IPS DF 4.7 (cell line): Measurements from ENCODE around the gene SNTG2.
"Not testable (repeated sequence)": the region's sequence is repeated elsewhere in the genome, so short reads cannot be mapped to it uniquely, and the experiment has no call there.

Source experiments
- DNase-seq: peaks from one replicate; pipeline ENCODE4 v3.0.0-alpha.2; 2013; ENCODE audit warnings: low spot score; ENCODE audit errors: extremely low read depth

Gene SNTG2

GRCh38 chr2:950080-950966 is at the start of gene SNTG2:
TSS of gene SNTG2 (plus strand) at chr2:950849. CDS start at chr2:950997, 148 bp downstream.
- no peak for DNase-seq

- no peak for DNase-seq
These were observed 48.1 kb upstream of the SNTG2 start for GRCh38 chr2:902584-902983.

GRCh38 chr2:903223-903900 is 47.3 kb upstream of the SNTG2 start:
- DNase-seq, result no peak

DNA sequence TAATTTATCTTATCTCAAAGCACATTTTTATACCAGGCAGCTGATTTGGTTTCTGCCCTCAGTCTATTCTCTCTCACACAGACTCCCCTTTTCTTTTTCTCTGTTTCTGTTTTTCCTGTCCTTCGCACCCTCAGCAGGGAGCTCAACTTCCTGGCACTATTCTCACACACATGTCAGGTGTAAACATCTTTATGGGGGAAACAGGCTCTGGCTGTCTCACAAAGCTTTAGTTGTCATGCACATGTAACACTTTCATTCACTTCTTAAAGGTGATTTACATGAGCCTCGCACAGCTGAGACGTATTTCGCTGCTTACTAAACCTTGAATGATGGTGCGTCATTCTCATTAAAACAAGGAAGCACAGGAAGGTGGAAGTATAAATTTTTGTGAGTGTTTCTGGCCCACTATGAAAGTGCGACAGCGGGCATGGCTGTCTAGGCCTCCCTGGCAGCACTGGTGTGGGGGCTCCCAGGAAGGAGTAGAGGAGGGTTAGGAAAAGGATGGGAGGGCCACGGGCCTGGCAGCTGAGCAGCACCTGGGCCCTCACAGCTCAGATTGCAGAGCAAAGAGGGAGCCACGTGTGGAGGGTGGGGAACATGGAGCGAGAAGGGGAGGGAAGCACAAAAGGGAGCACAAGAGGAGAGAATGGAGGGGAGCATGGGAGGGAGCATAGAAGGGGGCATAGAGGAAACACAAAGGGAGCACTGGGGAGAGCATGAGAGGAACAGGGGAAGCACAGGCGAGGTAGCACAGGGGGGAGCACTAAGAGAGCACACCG is 46.2 kb upstream of the SNTG2 start:
- no peak for DNase-seq

- DNase-seq, result no peak
These were observed 45.4 kb upstream of the SNTG2 start for GRCh38 chr2:905091-905832.

DNA sequence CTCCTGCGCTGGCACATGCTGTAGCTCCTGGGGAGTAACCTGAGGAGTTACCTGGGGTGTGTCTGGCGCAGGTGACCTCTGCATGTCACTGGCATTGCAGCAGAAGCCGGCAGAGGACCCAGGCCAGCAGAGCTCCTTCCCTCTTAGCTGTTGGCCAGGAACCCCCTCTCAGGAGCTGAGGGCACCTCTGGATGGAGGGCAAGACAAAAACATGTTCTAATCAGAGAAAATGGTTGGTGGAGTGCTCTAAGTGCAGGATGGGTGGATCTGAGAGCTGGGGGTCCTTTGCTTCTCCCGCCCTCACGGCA is 44.9 kb upstream of the SNTG2 start:
- no peak for DNase-seq

- no peak for DNase-seq
These were observed 42.9 kb upstream of the SNTG2 start for GRCh38 chr2:907706-908105.

GRCh38 chr2:908568-908967 is 42.1 kb upstream of the SNTG2 start:
- no peak for DNase-seq

GRCh38 chr2:909764-910379 is 40.8 kb upstream of the SNTG2 start:
- DNase-seq, result not testable (repeated sequence)

GRCh38 chr2:910698-911097 is 40.0 kb upstream of the SNTG2 start:
- no peak for DNase-seq

GRCh38 chr2:915979-916378 is 34.7 kb upstream of the SNTG2 start:
- DNase-seq, result no peak

DNA sequence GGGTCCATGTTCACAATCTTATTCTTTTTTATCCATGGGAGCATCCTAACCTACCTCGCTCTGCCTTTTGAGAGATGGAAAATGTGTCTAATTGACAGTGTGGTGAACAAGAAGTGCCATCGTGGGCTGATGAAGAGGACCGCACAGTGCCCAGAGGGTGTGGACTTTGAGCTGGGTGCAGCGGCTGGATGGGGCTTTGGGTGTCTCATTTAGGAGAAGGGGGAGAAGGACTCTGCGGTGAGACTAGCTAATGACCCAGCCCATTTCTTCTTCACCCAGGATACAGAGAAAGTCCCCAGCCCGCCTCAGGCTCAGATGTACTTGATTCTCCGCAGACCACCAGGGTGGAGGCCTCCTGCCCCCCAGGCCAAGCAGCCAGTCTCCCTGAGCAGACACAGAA is 33.7 kb upstream of the SNTG2 start:
- no peak for DNase-seq

GRCh38 chr2:919672-920071 is 31.0 kb upstream of the SNTG2 start:
- DNase-seq, result no peak

GRCh38 chr2:920573-920972 is 30.1 kb upstream of the SNTG2 start:
- no peak for DNase-seq

- DNase-seq, result no peak
These were observed 29.6 kb upstream of the SNTG2 start for GRCh38 chr2:920999-921398.

DNA sequence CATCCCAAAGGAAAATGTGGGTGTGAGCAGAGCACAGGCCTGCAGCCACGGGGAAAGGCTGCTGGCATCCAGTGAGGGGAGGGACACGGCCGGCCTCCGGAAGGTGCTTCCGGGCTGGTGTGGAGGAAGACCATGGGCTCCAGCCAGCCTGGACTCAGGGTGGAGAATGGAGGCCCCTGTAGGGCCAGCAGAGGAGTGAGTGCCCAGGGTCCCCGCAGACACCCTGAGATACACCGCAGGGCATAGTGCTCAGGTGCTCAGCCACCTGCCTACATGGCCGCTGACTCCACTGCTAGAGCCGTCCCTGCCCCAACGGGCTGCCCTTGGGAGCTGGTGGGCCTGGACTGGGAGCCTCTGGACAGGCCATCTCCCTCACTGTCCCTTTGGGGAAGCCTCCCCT is 28.5 kb upstream of the SNTG2 start:
- no peak for DNase-seq

DNA sequence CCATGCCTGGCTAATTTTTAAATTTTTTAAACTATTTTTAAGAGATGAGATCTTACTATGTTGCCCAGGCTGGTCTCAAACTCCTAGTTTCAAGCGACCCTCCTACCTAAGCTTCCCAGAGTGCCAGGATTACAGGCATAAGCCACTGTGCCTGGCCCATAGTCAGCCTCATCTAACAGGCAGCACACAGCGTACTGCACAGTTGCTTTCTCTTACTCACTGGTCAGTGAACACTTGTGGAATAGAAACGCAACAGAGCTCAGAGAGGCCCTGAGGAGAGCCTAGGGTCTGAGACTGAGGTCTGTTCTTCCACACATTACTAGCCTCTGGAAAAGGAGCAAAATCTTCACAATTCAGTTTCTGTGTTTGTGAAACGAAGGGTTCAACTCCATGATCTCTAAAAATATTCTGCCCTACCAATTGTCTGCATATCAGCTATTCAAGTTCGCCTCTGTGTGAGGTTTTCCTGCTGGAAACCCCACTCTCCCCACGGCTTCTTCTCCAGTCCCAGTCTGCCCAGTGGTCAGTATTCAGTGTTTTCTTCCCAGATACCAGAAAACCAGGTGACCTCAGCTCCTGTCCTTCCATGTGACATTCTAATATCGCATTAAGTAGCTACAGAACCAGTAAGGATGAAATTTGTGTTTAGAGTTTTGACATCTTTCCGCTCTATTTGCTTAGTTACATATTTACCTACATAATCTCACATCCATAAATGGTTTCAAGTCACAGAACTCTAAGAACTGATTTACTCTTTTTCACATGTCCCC is 26.6 kb upstream of the SNTG2 start:
- DNase-seq, result no peak

GRCh38 chr2:924701-925100 is 25.9 kb upstream of the SNTG2 start:
- DNase-seq, result no peak

GRCh38 chr2:925309-925708 is 25.3 kb upstream of the SNTG2 start:
- no peak for DNase-seq

- DNase-seq, result no peak
These were observed 24.9 kb upstream of the SNTG2 start for GRCh38 chr2:925711-926110.
